ENCODE results near the gene ADPRS.
A peak's percentile ranks its signal among the peaks of the same experiment; 100 is the strongest.

Gene ADPRS

DNA sequence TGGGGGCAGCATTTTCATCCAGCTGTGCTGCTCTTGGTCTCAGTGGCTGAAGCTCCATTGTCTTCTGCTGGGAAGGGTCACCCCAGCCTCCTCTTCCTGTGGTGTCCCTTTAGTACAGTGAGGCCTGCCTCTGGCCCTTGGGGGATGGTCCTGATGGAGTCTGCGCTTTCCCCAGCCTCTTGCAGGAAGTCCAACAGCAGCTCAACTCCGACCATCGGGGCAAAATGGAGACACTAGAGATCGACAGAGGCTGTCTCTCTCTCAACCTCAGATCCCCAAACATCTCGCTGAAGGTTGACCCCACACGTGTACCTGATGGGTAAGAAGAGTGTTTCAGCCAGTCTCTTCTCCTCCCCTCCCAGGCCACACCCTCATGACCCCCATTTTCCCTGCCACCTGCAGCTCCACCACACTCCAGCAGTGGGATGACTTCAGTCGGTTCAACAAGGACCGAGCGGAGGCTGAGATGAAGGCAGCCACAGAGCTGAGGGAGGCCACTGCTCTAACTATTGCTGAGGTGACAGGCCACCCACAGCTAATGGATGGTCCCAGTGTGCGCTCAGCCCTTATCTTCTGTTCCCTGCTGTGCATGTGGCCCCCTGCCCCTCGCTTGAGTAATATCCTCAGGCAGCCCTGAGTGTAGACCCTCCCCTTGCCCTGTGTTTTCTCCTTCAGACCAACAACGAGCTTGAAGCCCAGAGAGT, 2.0 kb upstream of the ADPRS start:
- TF ChIP-seq, protein P1, sequence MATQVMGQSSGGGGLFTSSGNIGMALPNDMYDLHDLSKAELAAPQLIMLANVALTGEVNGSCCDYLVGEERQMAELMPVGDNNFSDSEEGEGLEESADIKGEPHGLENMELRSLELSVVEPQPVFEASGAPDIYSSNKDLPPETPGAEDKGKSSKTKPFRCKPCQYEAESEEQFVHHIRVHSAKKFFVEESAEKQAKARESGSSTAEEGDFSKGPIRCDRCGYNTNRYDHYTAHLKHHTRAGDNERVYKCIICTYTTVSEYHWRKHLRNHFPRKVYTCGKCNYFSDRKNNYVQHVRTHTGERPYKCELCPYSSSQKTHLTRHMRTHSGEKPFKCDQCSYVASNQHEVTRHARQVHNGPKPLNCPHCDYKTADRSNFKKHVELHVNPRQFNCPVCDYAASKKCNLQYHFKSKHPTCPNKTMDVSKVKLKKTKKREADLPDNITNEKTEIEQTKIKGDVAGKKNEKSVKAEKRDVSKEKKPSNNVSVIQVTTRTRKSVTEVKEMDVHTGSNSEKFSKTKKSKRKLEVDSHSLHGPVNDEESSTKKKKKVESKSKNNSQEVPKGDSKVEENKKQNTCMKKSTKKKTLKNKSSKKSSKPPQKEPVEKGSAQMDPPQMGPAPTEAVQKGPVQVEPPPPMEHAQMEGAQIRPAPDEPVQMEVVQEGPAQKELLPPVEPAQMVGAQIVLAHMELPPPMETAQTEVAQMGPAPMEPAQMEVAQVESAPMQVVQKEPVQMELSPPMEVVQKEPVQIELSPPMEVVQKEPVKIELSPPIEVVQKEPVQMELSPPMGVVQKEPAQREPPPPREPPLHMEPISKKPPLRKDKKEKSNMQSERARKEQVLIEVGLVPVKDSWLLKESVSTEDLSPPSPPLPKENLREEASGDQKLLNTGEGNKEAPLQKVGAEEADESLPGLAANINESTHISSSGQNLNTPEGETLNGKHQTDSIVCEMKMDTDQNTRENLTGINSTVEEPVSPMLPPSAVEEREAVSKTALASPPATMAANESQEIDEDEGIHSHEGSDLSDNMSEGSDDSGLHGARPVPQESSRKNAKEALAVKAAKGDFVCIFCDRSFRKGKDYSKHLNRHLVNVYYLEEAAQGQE (IDR thresholded peaks at IDR 0.05; ENCODE audit: insufficient read depth in 1 of 2, low read depth in 2 of 2, low read length in 2 of 2): no peak
- no peak for TF ChIP-seq FOXP2 (optimal IDR thresholded peaks at IDR 0.05; ENCODE audit: borderline replicate concordance, extremely low read depth, extremely low read length, insufficient read depth)

DNA sequence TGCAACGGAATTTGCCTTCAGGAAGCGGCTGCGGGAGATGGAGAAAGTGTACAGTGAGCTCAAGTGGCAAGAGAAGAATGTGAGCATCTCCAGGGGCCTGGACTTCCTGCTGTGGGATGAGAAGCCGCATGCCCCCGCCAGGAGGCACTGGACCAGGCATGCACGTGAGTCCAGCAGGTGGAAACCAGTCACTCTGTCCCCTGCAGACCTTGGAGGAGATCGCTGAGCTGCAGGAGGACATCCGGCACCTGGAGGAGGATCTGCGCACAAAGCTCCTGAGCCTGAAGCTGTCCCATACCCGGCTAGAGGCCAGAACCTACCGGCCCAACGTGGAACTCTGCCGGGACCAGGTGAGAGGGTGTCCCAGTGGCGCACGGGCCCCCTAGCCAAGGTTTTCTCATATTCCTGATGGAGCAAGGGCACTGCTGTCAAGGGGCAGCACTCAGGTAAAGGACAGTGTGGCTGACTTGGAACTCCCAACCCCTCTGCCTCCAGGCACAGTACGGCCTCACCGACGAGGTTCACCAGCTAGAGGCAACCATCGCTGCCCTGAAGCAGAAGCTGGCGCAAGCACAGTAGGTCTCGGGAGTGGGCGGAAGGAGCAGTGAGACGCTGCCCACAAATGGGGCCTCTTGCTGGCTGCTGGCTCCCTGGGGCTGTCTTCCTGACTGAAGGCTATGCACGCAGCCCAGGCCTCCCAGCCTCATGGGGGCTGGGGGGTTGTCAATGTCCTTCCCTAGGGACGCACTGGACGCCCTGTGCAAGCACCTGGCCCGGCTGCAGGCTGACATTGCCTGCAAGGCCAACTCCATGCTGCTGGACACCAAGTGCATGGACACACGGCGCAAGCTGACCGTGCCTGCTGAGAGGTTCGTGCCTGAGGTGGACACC, 1.2 kb upstream of the ADPRS start:
- no peak for TF ChIP-seq TAF1 (IDR thresholded peaks at IDR 0.05; ENCODE audit: borderline replicate concordance, insufficient read depth, low read length)
- no peak for TF ChIP-seq POLR2AphosphoS5 (IDR thresholded peaks at IDR 0.05; ENCODE audit: low read depth, low read length)
- TF ChIP-seq FOXP2 (optimal IDR thresholded peaks at IDR 0.05; ENCODE audit: borderline replicate concordance, extremely low read depth, extremely low read length, insufficient read depth): no peak
- no peak for TF ChIP-seq SIN3A (IDR thresholded peaks at IDR 0.05; ENCODE audit: borderline replicate concordance, insufficient read depth, low read length)
- TF ChIP-seq, protein P1 (IDR thresholded peaks at IDR 0.05; ENCODE audit: insufficient read depth in 1 of 2, low read depth in 2 of 2, low read length in 2 of 2): no peak

DNA sequence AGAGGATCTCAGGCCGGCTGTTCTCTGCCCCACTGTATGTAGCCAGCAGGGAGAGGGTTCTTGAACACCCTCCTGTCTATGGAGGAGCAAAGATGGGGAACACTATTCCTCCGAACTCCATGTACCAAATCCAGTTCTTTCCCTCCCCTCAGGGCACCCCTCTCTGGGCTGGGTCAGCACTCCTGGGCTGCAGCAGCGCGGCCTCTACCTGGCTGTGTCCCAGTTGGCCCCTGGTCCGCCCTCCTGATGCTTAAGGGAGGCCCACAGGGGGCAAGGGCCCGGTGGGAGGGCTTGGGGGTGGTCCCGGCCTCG, 471 bp upstream of the ADPRS start:
- TF ChIP-seq TAF1 (IDR thresholded peaks at IDR 0.05; ENCODE audit: borderline replicate concordance, insufficient read depth, low read length) (no peak), FOXP2 (optimal IDR thresholded peaks at IDR 0.05; ENCODE audit: borderline replicate concordance, extremely low read depth, extremely low read length, insufficient read depth) (no peak), SIN3A (IDR thresholded peaks at IDR 0.05; ENCODE audit: borderline replicate concordance, insufficient read depth, low read length) (no peak), POLR2AphosphoS5 (IDR thresholded peaks at IDR 0.05; ENCODE audit: low read depth, low read length) (no peak)
- TF ChIP-seq, protein P1 (IDR thresholded peaks at IDR 0.05; ENCODE audit: insufficient read depth in 1 of 2, low read depth in 2 of 2, low read length in 2 of 2): no peak

DNA sequence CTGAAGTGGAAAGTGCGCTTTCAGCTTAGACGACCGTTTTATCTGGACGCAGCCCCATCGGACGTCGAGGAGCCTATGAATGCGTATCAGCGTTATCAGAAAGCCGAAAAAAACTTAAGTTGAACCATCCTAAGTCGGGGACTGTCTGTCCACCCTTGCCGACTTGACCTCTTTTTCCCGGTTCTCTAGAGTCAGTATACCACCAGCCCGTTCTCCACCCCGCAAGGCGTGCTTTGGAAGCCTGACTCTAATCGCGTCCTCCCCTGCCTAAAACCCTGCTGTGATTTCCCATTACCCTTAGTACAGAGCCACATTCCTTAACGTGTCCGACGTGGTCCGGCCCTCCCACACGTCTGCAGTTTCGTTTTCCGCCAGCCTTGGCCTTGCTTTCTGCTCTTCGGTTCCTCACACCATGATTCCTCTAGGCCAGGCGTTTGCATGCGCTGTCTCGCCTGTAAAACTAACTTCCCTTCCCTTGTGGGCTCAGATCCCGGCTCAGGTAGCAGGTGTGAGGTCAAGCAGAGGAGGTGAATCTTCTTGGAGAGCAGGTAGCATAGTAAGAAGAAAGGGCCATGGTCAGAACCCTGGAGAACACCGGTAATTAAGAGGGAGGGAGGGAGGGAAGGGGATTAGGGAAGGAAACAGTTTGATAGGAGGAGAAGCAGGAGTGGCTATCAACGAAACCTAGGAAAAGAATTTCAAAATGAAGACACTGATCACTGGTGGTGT, 865 bp downstream of the ADPRS start:
- TF ChIP-seq POLR2AphosphoS5 (IDR thresholded peaks at IDR 0.05; ENCODE audit: low read depth, low read length): 0 out of 2 replicates have a peak, but pooled peaks have one; percentile 19
- TF ChIP-seq TAF1 (IDR thresholded peaks at IDR 0.05; ENCODE audit: borderline replicate concordance, insufficient read depth, low read length): no peak
- TF ChIP-seq, protein P1 (IDR thresholded peaks at IDR 0.05; ENCODE audit: insufficient read depth in 1 of 2, low read depth in 2 of 2, low read length in 2 of 2): 0 out of 4 replicates have a peak, but pooled peaks of 1 of the 2 experiments have one; percentile 26
- no peak for TF ChIP-seq FOXP2 (optimal IDR thresholded peaks at IDR 0.05; ENCODE audit: borderline replicate concordance, extremely low read depth, extremely low read length, insufficient read depth)
